ENCODE measurements around the gene HS6ST1. TPM values are rescaled to one million over a fixed set of nuclear protein-coding genes. Genes with fewer than 3 reads are reported as not detected.

The HS6ST1 gene
- total RNA-seq, 2 experiments from 2014 or later, result 13.6 to 17.6 TPM

DNA sequence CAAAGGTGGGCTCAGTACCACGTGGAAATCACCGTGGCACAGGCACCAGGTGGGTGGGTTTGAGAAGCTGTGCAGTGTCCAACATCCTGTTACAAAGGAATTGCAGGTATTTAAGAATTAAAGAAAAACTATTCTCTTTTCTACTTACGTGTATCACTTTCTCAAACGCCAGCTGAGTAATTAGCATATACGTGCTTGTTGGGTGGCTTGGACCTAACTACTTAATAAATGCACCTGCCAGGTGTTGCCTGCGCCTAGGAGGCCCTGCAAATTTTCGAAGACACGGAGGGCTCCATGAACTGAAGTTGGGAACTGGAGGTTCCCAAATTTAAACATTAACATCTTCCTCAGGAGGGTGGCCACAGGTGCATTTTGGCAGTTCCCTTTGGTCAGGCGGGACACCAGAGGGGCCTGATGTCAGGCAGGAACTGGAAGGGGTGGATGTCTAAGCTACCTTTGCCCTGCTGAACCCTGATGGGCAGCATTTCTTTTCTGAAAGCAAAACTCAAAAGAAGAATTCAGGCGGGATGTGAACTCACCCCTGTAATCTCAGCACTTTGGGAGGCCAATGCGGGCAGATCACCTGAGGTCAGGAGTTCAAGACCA is 84.8 kb downstream of the HS6ST1 start:
- ChIA-PET POLR2A (interaction anchor here (0.5 to 0.6 kb wide), 3 partner anchors 17 to 439 kb away, joined by 3 to 7 read pairs (median 6); no protein-coding TSS in a partner anchor), CTCF (ENCODE audit: unreplicated experiment) (interaction anchor here (0.6 kb wide), 1 partner anchor 1958 kb away, joined by 3 read pairs; no protein-coding TSS in a partner anchor)
- Histone ChIP-seq H3K4me2 (ENCODE audit: low read length) (peak overlapping the region; percentile 89), H3K4me3 (ENCODE audit: low read depth, low read length, poor library complexity, severe bottlenecking) (peak overlapping the region; percentile 67), H3K79me2 (ENCODE audit: insufficient read depth, low read depth, low read length) (no peaks in the 10 kb centered on the region), H2AFZ (ENCODE audit: low read length) (peak overlapping the region; percentile 88; the same call in 1 of the 2 replicates), H3K36me3 (ENCODE audit: insufficient read depth, low read length) (no peaks in the 10 kb centered on the region), H3K4me1 (ENCODE audit: insufficient read depth, low read length, poor library complexity, severe bottlenecking) (peaks cover 6% of the 10 kb centered on the region), H4K20me1 (ENCODE audit: insufficient read depth, low read length) (no peaks in the 10 kb centered on the region), H3K9me2 (ENCODE audit: insufficient read depth, low read length) (no peaks in the 10 kb centered on the region), H3K9me3 (ENCODE audit: low read length) (no peaks in the 10 kb centered on the region), H3K27ac (ENCODE audit: low read depth, low read length, poor library complexity, severe bottlenecking) (no peak overlapping the region)
- TF ChIP-seq, protein P1, sequence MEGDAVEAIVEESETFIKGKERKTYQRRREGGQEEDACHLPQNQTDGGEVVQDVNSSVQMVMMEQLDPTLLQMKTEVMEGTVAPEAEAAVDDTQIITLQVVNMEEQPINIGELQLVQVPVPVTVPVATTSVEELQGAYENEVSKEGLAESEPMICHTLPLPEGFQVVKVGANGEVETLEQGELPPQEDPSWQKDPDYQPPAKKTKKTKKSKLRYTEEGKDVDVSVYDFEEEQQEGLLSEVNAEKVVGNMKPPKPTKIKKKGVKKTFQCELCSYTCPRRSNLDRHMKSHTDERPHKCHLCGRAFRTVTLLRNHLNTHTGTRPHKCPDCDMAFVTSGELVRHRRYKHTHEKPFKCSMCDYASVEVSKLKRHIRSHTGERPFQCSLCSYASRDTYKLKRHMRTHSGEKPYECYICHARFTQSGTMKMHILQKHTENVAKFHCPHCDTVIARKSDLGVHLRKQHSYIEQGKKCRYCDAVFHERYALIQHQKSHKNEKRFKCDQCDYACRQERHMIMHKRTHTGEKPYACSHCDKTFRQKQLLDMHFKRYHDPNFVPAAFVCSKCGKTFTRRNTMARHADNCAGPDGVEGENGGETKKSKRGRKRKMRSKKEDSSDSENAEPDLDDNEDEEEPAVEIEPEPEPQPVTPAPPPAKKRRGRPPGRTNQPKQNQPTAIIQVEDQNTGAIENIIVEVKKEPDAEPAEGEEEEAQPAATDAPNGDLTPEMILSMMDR (conservative IDR thresholded peaks at IDR 0.05; ENCODE audit: low read length), result peak; percentile 56; the same call in 1 of the 2 replicates
- no peak for TF ChIP-seq EZH2phosphoT487 (IDR thresholded peaks at IDR 0.05; ENCODE audit: borderline replicate concordance, low read depth, low read length)
- no TSS peak for BruUV-seq (replicated peaks)
- DNase-seq (ENCODE audit: low spot score), result no peak
- intact Hi-C loops (cut with micrococcal nuclease; ENCODE audit: unreplicated experiment), result loop anchor here (1.0 kb wide), 2 partner anchors 55 to 171 kb away; no protein-coding TSS in a partner anchor

DNA sequence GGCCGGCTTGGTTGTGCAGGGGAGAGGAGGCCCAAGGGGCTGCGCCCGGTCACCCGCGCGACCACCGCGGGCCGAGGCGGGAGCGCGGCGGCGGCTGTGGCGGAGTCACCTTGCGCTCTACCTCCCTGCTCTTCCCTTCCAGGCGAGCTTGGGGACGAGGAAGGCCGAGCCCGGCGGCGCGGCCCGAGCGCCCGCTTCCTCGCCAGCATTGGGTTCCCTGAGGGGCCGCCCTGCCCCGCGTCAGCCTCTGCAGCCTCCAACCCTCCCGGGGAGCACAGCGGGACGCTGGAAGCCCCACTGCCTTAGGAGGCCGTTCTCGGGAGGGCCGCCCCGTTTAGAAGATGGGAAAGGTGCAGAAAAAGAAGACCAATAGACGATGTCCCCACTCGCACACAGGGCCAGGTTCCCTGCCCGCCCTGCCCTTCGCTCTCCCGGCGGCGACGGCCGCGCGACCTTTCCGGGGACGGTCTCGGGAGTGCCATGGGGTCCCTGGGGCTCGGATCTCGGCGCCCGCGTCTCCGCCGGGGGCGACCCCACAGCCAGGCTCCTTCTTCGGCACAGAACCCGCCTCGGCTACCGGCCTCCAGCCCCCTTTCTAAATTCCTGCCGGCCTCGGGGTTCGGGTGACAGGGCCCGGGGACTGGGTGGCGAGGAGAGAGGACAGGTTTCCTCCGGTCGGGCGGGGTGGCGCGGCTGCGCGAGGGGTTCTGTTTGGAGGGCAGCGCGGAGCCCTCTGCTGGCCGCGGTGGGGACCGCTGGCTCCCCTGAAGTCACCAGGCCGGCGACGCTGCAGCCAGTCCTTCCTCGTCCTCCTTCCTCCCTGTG is 85.5 kb downstream of the HS6ST1 start:
- Histone ChIP-seq H3K4me2 (ENCODE audit: low read length) (peak overlapping the region; percentile 89), H3K36me3 (ENCODE audit: insufficient read depth, low read length) (no peaks in the 10 kb centered on the region), H3K9me3 (ENCODE audit: low read length) (no peaks in the 10 kb centered on the region), H3K9me2 (ENCODE audit: insufficient read depth, low read length) (no peaks in the 10 kb centered on the region), H2AFZ (ENCODE audit: low read length) (peak overlapping the region; percentile 88; the same call in 1 of the 2 replicates), H4K20me1 (ENCODE audit: insufficient read depth, low read length) (no peaks in the 10 kb centered on the region), H3K79me2 (ENCODE audit: insufficient read depth, low read depth, low read length) (no peaks in the 10 kb centered on the region), H3K27ac (ENCODE audit: low read depth, low read length, poor library complexity, severe bottlenecking) (no peak overlapping the region), H3K4me3 (ENCODE audit: low read depth, low read length, poor library complexity, severe bottlenecking) (peak overlapping the region; percentile 67), H3K4me1 (ENCODE audit: insufficient read depth, low read length, poor library complexity, severe bottlenecking) (peaks cover 6% of the 10 kb centered on the region)
- ChIA-PET POLR2A (interaction anchor here (0.5 kb wide), 1 partner anchor 438 kb away, joined by 6 read pairs; no protein-coding TSS in a partner anchor), CTCF (ENCODE audit: unreplicated experiment) (no interaction called here)
- no peak for TF ChIP-seq EZH2phosphoT487 (IDR thresholded peaks at IDR 0.05; ENCODE audit: borderline replicate concordance, low read depth, low read length)
- TF ChIP-seq, protein P1 (conservative IDR thresholded peaks at IDR 0.05; ENCODE audit: low read length), result peak; percentile 89
- DNase-seq (ENCODE audit: low spot score), result peak; percentile 76
- no TSS peak for BruUV-seq (replicated peaks)
- intact Hi-C loops (cut with micrococcal nuclease; ENCODE audit: unreplicated experiment), result loop anchor here (1.0 kb wide), 2 partner anchors 54 to 170 kb away; no protein-coding TSS in a partner anchor
